Occipital lobe (tissue), 2 donors: Measurements from ENCODE around the gene RAC3. TPM values are rescaled to one million over a fixed set of nuclear protein-coding genes. Genes with fewer than 3 reads are reported as not detected.

Experiments
- DNase-seq: peaks from one replicate; lab custom pipeline; 2025; lab: John Stamatoyannopoulos, UW
- total RNA-seq: library from RNA; depleted of rRNA; stranded (reverse); fragments of >200 nt; gene quantifications from one replicate; pipeline ENCODE4 v1.2.3, GENCODE V29; 2014

Gene RAC3
- total RNA-seq, 1 donor from 2014 or later, result 76.0 TPM

DNA sequence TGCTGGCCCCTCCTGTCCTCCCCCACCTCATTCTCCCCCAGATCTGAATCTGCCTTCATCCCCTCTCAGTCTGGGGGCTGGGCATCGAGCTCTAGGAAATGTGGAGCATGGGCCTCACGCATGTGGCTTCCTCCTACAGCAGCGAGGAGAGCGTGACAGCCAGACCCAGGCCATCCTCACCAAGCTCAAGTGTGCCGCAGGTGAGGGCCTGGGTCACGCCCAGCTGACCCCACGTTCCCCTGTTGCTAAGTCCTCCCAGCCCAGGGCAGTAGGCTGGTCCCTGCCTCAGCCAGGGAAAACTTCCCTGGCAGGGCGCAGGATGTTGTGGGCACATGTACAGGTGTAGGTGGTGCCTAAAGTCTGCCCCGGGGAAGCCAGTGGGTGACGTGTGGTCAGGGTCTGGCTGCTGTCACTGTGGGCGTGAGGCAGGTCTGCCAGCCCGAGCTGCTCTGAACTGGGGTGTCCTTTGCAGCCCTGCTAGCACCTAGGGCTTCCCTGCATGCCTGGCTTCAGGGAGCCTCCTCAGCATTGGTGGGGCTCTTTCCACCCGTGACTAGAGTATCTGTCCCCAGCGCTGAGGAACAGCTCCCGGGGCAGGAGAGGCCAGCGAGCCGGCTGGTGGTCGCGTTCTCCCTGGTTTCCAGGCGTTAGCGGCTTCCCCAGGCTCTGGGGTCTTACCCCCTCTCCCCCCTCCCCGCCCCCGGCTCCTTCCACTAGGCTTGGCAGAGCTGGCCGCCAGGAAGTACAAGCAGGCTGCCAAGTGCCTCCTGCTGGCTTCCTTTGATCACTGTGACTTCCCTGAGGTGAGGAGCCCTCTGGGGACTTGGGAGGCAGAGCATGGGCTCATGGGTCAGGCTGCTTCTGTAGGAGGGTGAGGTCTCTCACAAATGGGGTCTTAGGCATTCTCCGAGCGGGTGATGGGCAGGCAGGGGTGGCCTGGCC is 23.8 kb downstream of the RAC3 start:
- no peak for DNase-seq

DNA sequence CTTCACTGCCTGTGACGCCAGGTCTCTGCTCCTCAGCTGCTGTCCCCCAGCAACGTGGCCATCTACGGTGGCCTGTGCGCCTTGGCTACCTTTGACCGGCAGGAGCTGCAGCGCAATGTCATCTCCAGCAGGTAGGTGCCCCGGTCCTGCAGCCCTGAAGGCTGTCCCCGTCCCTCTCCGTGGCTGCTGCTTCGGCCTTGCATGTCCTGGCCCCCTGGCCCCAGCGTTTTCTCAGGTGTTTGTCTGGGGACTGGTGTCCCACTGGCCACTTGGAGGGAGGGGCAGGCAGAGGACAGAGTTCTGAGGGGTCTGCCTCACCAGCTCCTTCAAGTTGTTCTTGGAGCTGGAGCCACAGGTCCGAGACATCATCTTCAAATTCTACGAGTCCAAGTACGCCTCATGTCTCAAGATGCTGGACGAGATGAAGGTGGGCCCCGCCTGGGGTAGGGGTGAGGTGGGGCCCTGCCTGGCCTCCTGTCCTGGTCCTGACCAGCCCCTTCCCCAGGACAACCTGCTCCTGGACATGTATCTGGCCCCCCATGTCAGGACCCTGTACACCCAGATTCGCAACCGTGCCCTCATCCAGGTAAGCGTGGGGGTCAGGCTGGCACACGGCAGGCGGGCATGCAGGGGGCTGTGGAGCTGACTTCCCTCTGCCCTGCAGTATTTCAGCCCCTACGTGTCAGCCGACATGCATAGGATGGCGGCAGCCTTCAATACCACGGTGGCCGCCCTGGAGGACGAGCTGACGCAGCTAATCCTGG is 24.7 kb downstream of the RAC3 start:
- no peak for DNase-seq

DNA sequence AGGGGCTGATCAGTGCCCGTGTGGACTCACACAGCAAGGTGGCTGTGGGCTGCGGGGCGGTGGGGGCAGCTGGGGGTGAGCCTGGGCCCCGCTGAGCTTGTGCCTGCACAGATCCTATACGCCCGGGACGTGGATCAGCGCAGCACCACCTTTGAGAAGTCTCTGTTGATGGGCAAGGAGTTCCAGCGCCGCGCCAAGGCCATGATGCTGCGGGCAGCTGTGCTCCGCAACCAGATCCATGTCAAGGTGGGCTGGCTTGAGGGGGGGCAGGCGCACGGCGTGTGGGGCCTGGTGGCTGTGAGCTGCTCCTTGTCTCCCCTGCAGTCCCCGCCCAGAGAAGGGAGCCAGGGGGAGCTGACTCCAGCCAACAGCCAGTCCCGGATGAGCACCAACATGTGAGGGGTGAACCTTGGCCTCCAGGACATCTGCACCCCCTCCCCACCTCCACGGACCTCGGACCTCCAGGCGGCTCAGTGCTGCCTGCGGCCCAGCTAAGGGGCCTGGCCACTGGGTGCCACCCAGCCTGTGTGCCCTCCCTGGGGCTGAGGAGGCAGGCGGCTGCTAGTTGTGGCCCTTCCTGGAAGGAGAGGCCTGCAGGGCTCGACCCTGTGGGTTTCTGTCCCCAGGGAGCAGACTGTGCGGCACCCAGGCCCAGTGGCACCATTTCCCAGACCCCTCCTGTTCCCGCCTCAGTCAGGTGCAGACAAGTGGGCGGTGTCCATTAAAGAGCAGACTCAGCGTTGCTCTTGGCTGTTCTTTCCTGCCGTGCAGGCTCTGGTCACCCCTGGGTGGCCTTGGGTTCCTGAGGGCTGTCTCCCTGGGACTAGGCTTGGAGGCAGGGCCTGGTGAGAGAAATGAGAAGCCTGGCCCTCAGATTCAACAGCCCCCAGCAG is 25.5 kb downstream of the RAC3 start:
- DNase-seq, result no peak

DNA sequence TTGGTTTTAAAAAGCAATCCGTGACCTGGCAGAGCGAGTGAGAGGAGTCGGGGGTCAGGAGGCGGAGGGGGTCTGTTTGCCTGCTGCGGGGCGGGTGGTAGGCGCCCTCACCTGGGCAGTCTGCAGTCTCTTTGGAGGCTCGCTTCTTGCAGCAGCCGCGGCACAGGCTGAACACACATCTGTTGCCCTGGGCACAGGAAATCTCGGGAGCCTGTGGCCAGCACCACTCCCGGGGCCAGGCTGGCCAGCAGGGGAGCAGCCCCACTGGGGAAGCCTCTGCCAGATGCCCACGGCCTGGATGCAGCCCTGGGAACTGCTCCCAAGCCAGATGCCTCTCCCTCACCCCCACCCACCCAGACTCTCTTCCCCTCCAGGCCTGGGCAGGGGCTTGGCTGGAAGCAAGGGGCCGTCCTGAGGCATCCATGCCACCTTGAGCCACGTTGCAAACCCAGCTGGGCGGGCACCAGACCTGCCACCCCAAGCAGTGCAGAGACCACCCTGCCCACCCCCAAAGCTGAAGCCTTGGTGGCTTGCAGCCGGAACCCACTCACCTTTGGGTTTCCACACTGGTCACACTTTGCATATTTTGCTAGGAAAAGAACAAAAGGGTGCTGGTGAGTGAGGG is 26.9 kb downstream of the RAC3 start:
- DNase-seq, result no peak

DNA sequence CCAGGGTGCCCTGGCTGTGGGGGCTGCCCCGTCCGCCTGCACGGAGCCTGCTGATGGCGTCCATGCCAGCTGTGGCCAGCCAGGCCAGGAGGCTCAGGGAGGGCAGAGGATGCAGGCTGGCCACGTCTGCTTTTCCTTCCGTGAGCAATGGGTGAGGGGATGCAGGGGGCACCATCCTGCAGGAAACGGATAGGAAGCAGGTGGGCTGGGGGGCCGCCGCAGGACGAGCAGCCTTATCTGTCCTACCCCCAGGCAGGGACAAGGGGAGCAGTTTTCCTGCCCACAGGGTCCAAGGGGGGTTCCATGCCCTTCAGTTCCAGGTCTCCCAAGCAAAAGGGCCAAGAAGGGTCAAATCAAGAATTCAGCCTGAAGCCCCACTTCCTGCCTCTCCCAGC is 27.4 kb downstream of the RAC3 start:
- no peak for DNase-seq

DNA sequence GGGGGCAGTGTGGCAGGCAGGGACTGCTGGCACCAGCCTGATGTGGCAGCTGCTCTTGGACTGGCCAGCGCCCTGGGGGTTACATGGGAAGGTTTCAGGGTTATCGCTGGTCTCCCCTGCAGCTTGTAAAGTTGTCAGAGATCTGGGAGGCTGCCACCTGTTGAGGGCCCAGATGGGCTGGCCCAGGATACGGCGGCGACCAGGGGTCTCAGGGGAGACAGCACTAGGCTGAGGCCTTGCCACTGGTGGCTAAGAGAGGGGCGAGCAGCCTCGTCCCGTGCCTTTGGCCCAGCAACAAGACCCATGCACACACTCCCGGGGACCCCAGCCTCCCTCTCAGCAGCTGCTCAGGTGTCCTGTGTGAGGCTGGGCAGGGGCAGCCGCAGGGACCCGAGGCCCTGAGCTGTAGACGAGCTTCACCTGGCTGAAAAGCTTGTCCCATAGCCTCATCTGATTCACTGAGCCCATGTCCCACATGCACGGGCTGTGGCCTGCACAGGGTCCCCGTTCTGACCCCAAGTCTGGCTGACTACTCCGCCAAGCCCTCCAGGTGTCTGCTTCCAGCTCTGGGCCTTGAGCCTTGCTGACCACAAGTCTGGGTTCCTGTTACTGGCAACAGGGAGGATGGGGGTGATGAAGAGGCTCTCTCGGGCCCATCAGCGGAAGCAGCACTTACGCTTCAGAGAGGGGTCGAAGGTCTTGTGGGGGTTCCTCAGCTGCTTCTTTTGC is 28.0 kb downstream of the RAC3 start:
- no peak for DNase-seq

DNA sequence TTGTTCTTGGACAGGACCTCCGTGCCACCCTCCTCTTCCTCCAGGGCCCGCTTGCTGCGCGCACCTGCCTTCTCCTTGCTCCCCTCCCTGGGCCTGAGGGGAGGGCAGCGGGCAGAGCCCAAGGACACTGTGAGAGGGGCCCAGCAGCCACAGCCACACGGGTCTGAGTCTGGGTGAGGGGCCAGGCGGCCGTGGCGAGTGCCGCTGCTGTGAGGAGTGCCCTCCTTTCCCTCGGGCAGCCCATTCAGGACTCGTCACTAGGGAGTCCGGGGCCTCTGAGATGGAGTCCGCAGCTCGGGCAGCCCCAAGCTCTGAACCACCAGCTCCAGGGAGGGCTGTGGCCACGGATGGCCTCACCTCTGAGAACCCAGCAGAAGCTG is 28.5 kb downstream of the RAC3 start:
- no peak for DNase-seq

DNA sequence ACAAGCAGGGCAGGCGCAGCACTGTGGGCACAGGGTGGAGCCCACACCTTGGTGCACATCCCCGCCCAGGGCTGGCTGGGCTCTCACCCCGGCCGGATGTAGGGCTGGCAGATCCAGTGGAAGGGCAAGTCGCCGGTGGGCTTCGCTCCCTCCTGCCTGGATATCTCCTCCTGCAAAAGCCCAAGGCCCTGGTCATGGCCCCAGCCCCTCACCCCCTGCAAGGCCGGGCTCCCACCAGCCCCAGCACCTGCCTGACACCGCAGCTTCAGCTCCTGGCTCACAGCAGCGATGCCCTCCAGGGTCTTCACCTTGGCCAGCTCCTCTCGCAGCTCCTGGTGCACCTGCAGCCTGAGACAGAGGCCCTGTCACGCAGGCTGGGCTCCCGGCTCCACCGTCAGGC is 29.1 kb downstream of the RAC3 start:
- DNase-seq, result no peak

DNA sequence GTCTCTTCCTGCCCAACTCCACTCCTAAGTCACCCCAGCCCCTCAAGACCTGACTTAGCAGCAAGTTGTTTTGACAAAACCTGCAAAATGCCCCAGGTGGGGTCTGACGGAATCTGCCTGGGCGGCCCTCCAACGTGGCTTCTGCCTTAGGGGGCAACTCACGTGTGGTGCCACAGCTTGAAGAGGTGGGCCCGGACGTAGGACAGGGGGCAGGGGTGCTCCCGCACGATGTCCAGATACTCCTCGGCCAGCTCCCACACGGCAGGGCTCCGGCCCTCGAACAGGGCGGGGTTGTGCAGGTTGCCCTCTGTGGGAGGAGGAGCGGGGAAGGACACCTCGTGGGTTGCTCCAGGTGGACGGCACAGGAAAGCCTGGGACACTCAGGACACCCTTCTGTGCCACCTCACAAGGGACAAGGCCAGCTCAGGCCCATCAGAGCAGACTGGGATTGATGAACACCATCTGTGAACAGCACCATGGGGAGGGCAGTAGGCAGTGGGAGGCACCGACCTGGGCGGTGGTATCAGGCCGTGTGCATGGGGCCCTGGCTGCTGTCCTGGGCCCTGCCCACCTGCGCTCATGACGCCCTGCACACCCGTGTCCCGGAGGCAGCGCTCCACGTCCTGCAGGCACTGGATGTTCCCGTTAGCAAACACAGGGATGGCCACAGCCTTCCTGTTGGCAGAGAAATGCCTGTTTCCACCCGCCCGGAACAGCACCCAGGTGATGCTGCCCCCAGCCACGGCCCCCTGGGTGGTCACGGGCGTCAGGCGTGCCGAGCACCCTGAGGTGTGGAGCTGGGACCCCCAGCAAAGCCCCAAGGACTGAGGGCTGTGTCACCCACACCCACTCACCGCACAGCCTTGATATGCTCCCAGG is 29.8 kb downstream of the RAC3 start:
- no peak for DNase-seq

DNA sequence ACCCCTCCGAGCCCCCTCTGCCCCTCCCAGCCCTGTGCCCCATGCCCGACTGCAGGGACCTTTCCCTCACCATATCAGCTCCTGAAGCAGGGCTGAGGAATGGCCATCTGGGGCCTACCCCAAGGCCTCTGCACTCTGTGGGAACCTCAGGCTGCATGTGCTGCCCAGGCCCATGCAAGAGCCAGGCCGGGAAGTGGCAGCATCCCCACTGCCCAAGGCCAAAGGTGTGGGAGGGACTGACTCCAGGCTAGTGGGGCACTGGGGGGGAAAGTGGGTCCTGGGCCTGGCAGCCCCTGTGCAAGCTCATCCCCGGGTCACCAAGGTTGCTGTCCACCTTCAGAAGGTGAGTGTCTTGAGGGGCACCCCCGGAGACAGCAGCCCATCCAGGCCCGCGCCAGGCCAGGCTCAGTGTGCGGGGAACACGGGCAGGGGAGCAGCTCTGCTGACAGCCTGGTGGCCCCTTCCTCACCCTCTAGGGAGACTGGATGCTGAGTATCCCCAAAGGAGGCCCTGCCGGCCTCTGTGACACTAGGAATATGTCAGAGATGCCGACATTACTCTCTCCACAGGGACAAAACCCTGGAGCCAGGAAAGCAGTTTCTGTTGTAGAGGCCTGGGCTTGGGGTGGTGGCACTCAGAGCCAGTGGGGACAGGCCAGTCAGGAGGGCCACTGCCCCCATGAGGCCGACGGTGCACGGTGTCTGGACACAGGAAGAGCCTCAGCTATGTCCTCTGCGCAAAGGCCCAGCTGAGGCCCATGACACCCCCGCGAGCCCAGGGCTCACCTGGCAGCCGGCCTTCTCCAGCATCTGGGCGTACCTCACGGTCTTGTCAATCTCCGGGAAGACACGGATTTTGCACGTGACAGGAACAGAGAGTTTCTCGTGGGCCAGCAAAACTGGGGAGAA is 30.9 kb downstream of the RAC3 start:
- DNase-seq, result no peak

DNA sequence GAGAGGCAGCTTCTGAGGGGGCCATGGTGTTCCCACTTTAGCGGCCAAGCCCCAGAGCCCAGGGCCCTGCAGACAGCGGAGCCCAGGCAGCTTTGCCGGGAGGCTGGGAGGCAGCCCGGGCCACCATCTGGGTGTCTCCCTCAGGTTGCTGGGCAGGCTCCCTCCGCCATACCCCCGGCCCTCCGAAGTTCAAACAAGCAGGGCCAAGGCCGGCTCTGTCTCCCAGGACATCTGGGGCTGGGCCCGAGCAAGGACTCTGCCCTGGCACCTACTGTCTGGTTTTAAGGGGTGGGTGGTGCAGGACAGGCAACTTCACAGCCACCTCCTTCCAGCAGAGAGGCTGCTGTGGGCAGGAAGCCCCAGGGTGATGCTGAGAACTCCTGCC is 31.5 kb downstream of the RAC3 start:
- no peak for DNase-seq

DNA sequence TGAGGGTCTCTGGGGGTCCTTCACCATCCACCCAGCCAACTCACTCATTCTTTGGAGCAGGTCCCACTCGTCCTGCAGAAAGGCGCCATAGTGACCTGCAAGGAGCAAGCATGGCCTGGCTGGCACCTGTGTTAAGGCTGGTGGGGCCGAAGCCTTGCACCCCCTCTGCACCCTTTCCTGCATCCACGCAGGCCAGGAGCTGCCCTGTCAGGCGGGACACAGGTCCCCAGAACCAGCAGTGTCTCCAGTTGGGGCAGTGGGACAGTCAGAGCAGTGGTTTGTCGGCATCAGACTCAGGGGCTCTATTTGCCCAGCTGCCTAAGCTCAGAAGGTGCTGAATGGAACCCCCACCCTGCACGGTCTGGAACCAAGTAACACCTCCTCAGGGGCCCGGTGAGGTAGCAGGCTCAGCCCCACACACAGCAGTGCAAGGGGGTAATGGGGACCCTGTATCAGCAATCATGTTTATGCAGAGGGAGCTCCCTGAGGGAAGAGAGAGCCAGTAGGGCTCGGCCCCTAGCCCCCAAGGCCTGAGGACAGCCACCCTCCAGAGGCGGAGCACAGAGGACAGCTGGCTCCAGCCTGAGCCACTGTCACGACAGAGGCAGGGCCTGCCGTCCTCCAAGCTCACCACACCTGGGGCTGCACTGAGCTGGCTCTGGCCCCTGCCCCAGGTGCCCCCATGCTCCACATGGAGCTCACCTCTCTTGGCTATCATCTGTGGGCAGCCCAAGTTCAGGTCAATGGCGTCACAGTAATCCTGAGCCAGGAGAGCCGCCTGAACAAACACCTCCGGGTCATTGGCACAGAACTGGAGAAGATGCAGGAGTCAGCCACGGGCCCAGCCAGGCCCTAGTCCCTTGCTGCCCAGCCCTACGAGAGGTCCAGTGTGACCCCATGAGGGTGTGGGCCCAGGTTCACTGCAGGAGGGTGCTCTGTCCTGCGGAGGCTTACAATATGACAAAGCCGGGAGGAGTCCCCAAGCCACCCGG is 32.2 kb downstream of the RAC3 start:
- no peak for DNase-seq

DNA sequence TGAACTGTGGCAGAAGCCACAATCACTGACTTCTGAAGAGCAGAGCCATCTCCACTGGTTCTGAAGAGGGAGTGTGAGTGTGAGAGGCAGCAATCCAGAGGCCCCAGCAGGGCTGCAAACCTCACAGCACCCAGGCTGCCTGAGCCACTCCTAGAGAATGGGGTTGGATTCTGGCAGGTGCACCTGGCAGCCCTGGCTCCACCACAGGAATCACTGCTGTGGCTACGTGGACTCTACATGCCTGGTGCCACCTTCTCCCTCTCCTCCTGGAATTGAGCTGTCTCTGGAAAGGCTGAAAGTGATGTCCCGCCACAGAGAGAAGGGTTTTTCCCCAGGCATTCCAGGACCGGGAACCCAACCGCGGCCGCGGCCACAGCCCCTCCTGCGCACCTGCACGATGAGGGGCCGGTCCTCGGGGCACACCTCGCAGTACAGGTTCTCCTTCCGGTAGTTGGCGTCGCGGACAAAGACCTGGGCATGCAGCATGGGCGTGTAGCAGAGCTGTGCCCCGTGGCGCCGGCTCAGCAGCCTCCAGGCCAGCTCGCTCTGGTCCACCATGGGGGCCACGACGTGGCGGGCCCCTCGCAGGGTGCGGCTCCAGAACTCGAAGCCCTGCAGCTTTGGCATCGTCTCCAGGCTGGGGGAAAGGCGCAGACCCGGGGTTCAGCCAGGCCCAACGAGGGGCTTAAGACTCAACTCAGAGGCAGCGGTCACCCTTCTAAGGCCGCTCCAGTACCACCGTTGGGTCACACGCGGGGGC is 33.1 kb downstream of the RAC3 start:
- no peak for DNase-seq

DNA sequence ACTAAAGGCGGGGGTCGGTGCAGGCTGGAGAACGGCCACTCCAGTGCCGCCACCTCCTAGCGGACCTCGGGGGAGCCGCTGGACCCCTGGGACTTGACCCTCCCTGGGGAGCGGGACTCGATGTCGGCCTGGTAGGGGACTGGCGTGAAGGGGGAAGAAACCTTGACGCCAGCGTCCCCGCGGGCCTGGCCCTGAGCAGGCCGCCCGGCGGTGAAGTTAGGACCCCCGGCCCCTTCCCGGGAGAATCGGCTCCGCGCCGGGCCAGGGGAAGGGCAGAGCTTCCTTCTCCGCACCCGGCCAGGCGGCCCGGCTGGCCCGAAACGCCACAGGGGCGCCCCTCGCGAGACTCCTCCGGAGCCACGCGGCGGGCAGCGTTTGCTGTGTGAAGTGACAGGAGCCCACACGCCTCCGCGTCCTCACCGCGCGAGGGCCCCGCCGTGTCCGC is 33.7 kb downstream of the RAC3 start:
- no peak for DNase-seq

DNA sequence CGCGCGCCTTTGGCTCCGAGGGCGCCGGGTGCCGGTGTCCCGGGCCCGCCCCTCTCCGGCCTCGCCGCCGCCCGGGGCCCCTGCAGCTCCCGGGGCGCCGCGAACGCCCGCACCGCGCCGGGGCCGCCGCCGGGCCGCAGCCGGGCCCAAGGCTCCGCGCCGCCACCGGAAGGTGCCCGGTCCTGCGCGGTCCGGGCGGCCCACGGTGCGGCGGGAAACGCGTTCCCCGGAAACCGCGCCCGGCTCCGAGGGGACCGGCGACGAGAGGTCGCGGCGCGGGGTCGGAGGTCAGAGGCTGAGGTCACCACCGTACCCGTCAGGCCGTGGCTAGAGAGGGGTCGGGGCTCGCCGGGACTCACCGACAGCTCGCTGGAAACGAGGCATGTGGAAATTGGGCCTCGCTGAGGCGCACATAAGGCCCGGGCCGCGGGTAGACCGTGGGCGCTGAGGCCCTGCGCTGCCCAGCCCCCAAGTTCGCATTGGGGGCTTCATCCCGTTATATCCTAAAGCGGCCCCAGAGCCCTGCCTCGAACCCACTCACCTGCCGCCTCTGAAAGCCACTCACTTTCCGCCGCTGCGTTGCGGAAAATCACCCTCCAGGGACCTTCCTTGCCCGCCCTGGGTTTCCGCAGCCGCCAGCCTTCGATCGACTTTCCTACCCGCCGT is 34.3 kb downstream of the RAC3 start, which contains the start of gene DUS1L:
Gene DUS1L (minus strand): TSS at position 167 of the 666 bp plus-strand sequence. CDS start 745 bp downstream, outside the sequence.
- DNase-seq, result peak; percentile 30

DNA sequence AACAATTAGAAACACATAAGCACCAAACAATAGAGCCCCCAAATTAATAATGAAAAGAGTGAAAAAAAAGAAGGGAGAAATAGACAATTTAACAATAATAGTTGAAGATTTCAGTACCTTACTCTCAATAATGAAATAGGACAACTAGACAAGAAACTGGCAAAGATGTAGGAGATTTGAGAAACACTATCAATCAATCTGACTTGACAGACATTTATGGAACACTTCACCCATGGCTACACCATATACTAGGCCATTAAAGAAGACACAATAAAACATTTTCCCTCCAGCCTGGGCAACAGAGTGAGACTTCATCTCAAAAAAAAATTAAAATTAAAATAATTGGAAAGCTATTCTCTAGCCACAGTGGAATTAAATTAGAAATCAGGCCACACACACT is 39.1 kb downstream of the RAC3 start:
- no peak for DNase-seq
